ENCODE data around the gene RPGRIP1.

- TF ChIP-seq CTCF (conservative IDR thresholded peaks at IDR 0.05; ENCODE audit: low read length) (no peak), EZH2phosphoT487 (IDR thresholded peaks at IDR 0.05; ENCODE audit: borderline replicate concordance) (no peak)
Measured at GRCh38 chr14:21257394-21257909, 22.4 kb upstream of the RPGRIP1 start.

All from Loucy (cell line).